Neural cell (in vitro differentiated cells): ENCODE results near the gene KCTD3.

Source experiments
- EP300 ChIP-seq: fragments of 450-650 bp; conservative IDR thresholded peaks from 2 replicates; pipeline ENCODE4 v1.6.1; 2014; ENCODE audit warnings: antibody characterized with exemption, mild to moderate bottlenecking, moderate library complexity; ENCODE audit not compliant: poor library complexity, severe bottlenecking
- SMC3 ChIP-seq: fragments of 450-650 bp; conservative IDR thresholded peaks from 2 replicates; pipeline ENCODE4 v1.6.1; 2014; ENCODE audit warnings: antibody characterized with exemption, mild to moderate bottlenecking, moderate library complexity; ENCODE audit not compliant: poor library complexity
- TAF1 ChIP-seq: IDR thresholded peaks from 2 replicates; pipeline ENCODE4 v1.6.1; 2012; ENCODE audit warnings: low read depth
- TF ChIP-seq, protein P1 (sequence below): fragments of 450-650 bp; IDR thresholded peaks from 2 replicates; pipeline ENCODE4 v1.5.1; 2014; ENCODE audit warnings: antibody characterized with exemption, mild to moderate bottlenecking, moderate library complexity; ENCODE audit not compliant: poor library complexity, severe bottlenecking
- TF ChIP-seq, protein P2 (sequence below): IDR thresholded peaks from 2 replicates; pipeline ENCODE4 v1.6.1; 2012; ENCODE audit warnings: borderline replicate concordance

DNA sequence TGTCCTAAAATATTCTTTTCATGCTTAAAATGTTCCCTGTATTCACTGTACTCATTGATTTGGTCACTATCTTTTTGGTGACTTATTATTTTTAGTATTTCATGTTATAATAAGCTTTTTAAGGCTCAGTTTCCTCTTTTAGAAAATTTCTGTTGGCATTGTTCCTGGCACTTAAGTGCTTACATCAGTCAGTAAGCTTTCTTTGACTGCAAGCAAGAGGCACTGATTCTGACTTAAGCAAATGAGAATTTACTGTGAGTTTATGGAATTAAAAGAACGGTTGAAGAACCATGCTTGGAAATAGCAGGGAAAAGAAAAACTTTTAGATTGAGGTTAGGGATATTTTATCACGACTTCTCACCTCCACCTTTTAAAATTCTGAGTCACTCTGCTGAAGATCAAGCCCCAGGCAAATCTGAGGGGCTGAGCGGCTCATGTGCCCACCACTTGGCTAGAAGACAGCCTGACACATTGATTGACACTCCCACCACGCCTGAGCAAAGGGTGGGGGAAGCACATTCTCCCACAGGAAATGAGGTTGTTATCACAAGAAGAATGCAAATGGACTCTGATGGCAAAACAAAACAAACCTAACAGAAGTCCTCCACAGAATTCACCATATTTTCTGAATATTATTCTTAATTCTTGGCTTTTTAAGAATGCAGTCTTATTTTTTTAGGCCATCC is 102.8 kb downstream of the KCTD3 start:
- TF ChIP-seq, protein P1, sequence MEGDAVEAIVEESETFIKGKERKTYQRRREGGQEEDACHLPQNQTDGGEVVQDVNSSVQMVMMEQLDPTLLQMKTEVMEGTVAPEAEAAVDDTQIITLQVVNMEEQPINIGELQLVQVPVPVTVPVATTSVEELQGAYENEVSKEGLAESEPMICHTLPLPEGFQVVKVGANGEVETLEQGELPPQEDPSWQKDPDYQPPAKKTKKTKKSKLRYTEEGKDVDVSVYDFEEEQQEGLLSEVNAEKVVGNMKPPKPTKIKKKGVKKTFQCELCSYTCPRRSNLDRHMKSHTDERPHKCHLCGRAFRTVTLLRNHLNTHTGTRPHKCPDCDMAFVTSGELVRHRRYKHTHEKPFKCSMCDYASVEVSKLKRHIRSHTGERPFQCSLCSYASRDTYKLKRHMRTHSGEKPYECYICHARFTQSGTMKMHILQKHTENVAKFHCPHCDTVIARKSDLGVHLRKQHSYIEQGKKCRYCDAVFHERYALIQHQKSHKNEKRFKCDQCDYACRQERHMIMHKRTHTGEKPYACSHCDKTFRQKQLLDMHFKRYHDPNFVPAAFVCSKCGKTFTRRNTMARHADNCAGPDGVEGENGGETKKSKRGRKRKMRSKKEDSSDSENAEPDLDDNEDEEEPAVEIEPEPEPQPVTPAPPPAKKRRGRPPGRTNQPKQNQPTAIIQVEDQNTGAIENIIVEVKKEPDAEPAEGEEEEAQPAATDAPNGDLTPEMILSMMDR = no peak
- TF ChIP-seq, protein P2, sequence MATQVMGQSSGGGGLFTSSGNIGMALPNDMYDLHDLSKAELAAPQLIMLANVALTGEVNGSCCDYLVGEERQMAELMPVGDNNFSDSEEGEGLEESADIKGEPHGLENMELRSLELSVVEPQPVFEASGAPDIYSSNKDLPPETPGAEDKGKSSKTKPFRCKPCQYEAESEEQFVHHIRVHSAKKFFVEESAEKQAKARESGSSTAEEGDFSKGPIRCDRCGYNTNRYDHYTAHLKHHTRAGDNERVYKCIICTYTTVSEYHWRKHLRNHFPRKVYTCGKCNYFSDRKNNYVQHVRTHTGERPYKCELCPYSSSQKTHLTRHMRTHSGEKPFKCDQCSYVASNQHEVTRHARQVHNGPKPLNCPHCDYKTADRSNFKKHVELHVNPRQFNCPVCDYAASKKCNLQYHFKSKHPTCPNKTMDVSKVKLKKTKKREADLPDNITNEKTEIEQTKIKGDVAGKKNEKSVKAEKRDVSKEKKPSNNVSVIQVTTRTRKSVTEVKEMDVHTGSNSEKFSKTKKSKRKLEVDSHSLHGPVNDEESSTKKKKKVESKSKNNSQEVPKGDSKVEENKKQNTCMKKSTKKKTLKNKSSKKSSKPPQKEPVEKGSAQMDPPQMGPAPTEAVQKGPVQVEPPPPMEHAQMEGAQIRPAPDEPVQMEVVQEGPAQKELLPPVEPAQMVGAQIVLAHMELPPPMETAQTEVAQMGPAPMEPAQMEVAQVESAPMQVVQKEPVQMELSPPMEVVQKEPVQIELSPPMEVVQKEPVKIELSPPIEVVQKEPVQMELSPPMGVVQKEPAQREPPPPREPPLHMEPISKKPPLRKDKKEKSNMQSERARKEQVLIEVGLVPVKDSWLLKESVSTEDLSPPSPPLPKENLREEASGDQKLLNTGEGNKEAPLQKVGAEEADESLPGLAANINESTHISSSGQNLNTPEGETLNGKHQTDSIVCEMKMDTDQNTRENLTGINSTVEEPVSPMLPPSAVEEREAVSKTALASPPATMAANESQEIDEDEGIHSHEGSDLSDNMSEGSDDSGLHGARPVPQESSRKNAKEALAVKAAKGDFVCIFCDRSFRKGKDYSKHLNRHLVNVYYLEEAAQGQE = no peak
- TF ChIP-seq EP300 (no peak), TAF1 (no peak), SMC3 (no peak)
